Calu3 (cell line): ENCODE results near the gene SPTB. TPM values are rescaled to one million over a fixed set of nuclear protein-coding genes. Genes with fewer than 3 reads are reported as not detected.

Experiments
- BruUV-seq: library from RNA; stranded (reverse); fragments of 400-500 nt; replicated peaks from 2 replicates; lab custom pipeline; 2021; lab: Mats Ljungman, UMichigan
- CTCF ChIA-PET: fragments of 300-600 bp; sonication (Branson Sonifier 250); formaldehyde crosslinking; loops from one replicate; lab custom pipeline; 2022; ENCODE audit warnings: antibody characterized with exemption; lab: Charles Lee
- DNase-seq: peaks from one replicate; pipeline ENCODE4 v3.0.0; 2022
- H3K27ac Mint-ChIP-seq: one replicate; pipeline ENCODE4 v1.8.0; 2022; ENCODE audit warnings: mixed read lengths; ENCODE audit not compliant: unreplicated experiment
- H3K27me3 Mint-ChIP-seq: one replicate; pipeline ENCODE4 v1.8.0; 2022; ENCODE audit warnings: mixed read lengths; ENCODE audit not compliant: unreplicated experiment
- H3K36me3 Mint-ChIP-seq: one replicate; pipeline ENCODE4 v1.8.0; 2022; ENCODE audit warnings: mild to moderate bottlenecking, moderate library complexity, mixed read lengths; ENCODE audit not compliant: insufficient read depth, unreplicated experiment
- H3K4me1 Mint-ChIP-seq: one replicate; pipeline ENCODE4 v1.8.0; 2022; ENCODE audit warnings: mild to moderate bottlenecking, low read depth, mixed read lengths; ENCODE audit not compliant: unreplicated experiment
- H3K4me3 Mint-ChIP-seq: one replicate; pipeline ENCODE4 v1.8.0; 2022; ENCODE audit warnings: mild to moderate bottlenecking, low read depth, moderate library complexity, mixed read lengths; ENCODE audit not compliant: unreplicated experiment
- H3K9me3 Mint-ChIP-seq: one replicate; pipeline ENCODE4 v1.8.0; 2022; ENCODE audit warnings: low read depth, mixed read lengths; ENCODE audit not compliant: unreplicated experiment
- CTCF ChIP-seq: fragments of 200-600 bp; IDR thresholded peaks from one replicate; pipeline ENCODE4 v1.8.0; 2022; ENCODE audit warnings: antibody characterized with exemption; ENCODE audit not compliant: unreplicated experiment
- intact Hi-C: fragments of 100-400 bp; cut with micrococcal nuclease; formaldehyde crosslinking; loops from one replicate; pipeline ENCODE4 v1.10.0; 2022; ENCODE audit not compliant: unreplicated experiment
- total RNA-seq: library from RNA; stranded (reverse); gene quantifications from 2 replicates; pipeline ENCODE4 v1.2.3, GENCODE V29; 2022

Gene SPTB
- total RNA-seq, 1 experiment from 2014 or later, result not detected

- peaks cover under 1% of the 10 kb centered on the region for H3K4me1 Mint-ChIP-seq
- H3K27me3 Mint-ChIP-seq, result peaks cover 73% of the 10 kb centered on the region
- no peak overlapping the region for H3K4me3 Mint-ChIP-seq
- BruUV-seq, result no TSS peak
- CTCF ChIA-PET, result no interaction called here
- intact Hi-C loops, result no loop called here
- H3K36me3 Mint-ChIP-seq, result no peaks in the 10 kb centered on the region
- TF ChIP-seq CTCF, result no peak
- no peak overlapping the region for H3K27ac Mint-ChIP-seq
- no peaks in the 10 kb centered on the region for H3K9me3 Mint-ChIP-seq
- peak; percentile 9 for DNase-seq
Observed at GRCh38 chr14:64817631-64818030, 62.1 kb downstream of the SPTB start.

- no TSS peak for BruUV-seq
- Mint-ChIP-seq H3K36me3 (no peaks in the 10 kb centered on the region), H3K4me3 (no peak overlapping the region), H3K27me3 (peaks cover 63% of the 10 kb centered on the region), H3K27ac (no peak overlapping the region), H3K9me3 (no peaks in the 10 kb centered on the region), H3K4me1 (peaks cover 8% of the 10 kb centered on the region)
- no peak for TF ChIP-seq CTCF
- DNase-seq, result no peak
- intact Hi-C loops, result no loop called here
- CTCF ChIA-PET, result no interaction called here
Observed at GRCh38 chr14:64816221-64816783, 63.4 kb downstream of the SPTB start.

- no peak for DNase-seq
- peaks cover 8% of the 10 kb centered on the region for H3K4me1 Mint-ChIP-seq
- H3K4me3 Mint-ChIP-seq, result no peak overlapping the region
- no TSS peak for BruUV-seq
- CTCF ChIA-PET, result no interaction called here
- no peak for TF ChIP-seq CTCF
- no peaks in the 10 kb centered on the region for H3K36me3 Mint-ChIP-seq
- no peak overlapping the region for H3K27ac Mint-ChIP-seq
- H3K27me3 Mint-ChIP-seq, result peaks cover 53% of the 10 kb centered on the region
- H3K9me3 Mint-ChIP-seq, result no peaks in the 10 kb centered on the region
- intact Hi-C loops, result no loop called here
Observed at GRCh38 chr14:64815257-64815656, 64.5 kb downstream of the SPTB start.

GRCh38 chr14:64812412-64812811 lies 67.3 kb downstream of the SPTB start:
- Mint-ChIP-seq H3K4me3 (no peak overlapping the region), H3K27me3 (peaks cover 27% of the 10 kb centered on the region), H3K27ac (peak overlapping the region; percentile 21), H3K36me3 (no peaks in the 10 kb centered on the region), H3K9me3 (no peaks in the 10 kb centered on the region), H3K4me1 (peaks cover 8% of the 10 kb centered on the region)
- no TSS peak for BruUV-seq
- intact Hi-C loops, result no loop called here
- no peak for TF ChIP-seq CTCF
- CTCF ChIA-PET, result interaction anchor here (0.7 to 0.8 kb wide), 2 partner anchors 10 to 99 kb away, joined by 3 to 4 read pairs; no protein-coding TSS in a partner anchor
- peak; percentile 74 for DNase-seq
